Mesendoderm (in vitro differentiated cells): Measurements from ENCODE around the gene CRYGB.

ENCODE experiments used
- DNase-seq: peaks from one replicate; pipeline ENCODE4 v3.0.0; 2013
- H2AK5ac ChIP-seq: 2 replicates; pipeline ENCODE4 v1.6.1; 2013; ENCODE audit warnings: low read length, inconsistent platforms
- H2BK120ac ChIP-seq: 2 replicates; pipeline ENCODE4 v1.6.1; 2013; ENCODE audit warnings: low read depth, mild to moderate bottlenecking, low read length, moderate library complexity, mixed read lengths
- H2BK15ac ChIP-seq: replicated peaks from 2 replicates; pipeline ENCODE4 v1.6.1; 2013; ENCODE audit warnings: low read depth, mild to moderate bottlenecking, moderate library complexity
- H2BK5ac ChIP-seq: 2 replicates; pipeline ENCODE4 v1.6.1; 2013; ENCODE audit warnings: low read length, inconsistent platforms
- H3K18ac ChIP-seq: 2 replicates; pipeline ENCODE4 v1.6.1; 2013; ENCODE audit warnings: mild to moderate bottlenecking, low read length, mixed read lengths
- H3K23ac ChIP-seq: one replicate; pipeline ENCODE4 v1.6.1; 2013; ENCODE audit warnings: low read length
- H3K27ac ChIP-seq: 2 replicates; pipeline ENCODE4 v1.5.1; 2013; ENCODE audit warnings: low read depth, mild to moderate bottlenecking, inconsistent platforms, low read length, moderate library complexity
- H3K27me3 ChIP-seq: 2 replicates; pipeline ENCODE4 v1.6.1; 2013; ENCODE audit warnings: low read length, control low read depth, mild to moderate bottlenecking, inconsistent platforms; ENCODE audit not compliant: insufficient read depth, poor library complexity
- H3K36me3 ChIP-seq: 2 replicates; pipeline ENCODE4 v1.6.1; 2013; ENCODE audit warnings: low read length, inconsistent platforms; ENCODE audit not compliant: control insufficient read depth, insufficient read depth
- H3K4ac ChIP-seq: one replicate; pipeline ENCODE4 v1.6.1; 2013; ENCODE audit warnings: low read depth, mild to moderate bottlenecking, low read length, moderate library complexity
- H3K4me1 ChIP-seq: 2 replicates; pipeline ENCODE4 v1.6.1; 2013; ENCODE audit warnings: low read depth, low read length, inconsistent platforms; ENCODE audit not compliant: control insufficient read depth
- H3K4me2 ChIP-seq: 2 replicates; pipeline ENCODE4 v1.6.1; 2013; ENCODE audit warnings: low read length
- H3K4me3 ChIP-seq: 2 replicates; pipeline ENCODE4 v1.5.1; 2013; ENCODE audit warnings: mild to moderate bottlenecking, low read length
- H3K56ac ChIP-seq: one replicate; pipeline ENCODE4 v1.6.1; 2013; ENCODE audit warnings: low read length
- H3K79me1 ChIP-seq: 2 replicates; pipeline ENCODE4 v1.6.1; 2013; ENCODE audit warnings: low read length, inconsistent platforms
- H3K79me2 ChIP-seq: 2 replicates; pipeline ENCODE4 v1.6.1; 2013; ENCODE audit warnings: mild to moderate bottlenecking, low read length; ENCODE audit not compliant: control insufficient read depth, insufficient read depth
- H3K9ac ChIP-seq: 2 replicates; pipeline ENCODE4 v1.6.1; 2013; ENCODE audit warnings: low read length, inconsistent platforms
- H4K5ac ChIP-seq: one replicate; pipeline ENCODE4 v1.6.1; 2013; ENCODE audit warnings: low read length
- H4K8ac ChIP-seq: one replicate; pipeline ENCODE4 v1.6.1; 2013; ENCODE audit warnings: low read depth, mild to moderate bottlenecking, control low read depth, low read length, moderate library complexity
- WGBS: extraction: QIAGEN DNeasy Blood & Tissue Kit; methylation state at CpG from one replicate; pipeline ENCODE4 v1.1.7; 2013; ENCODE audit warnings: low lambda C conversion rate, missing lambda C conversion rate; ENCODE audit not compliant: insufficient coverage; ENCODE audit errors: extremely low coverage; 5-methylcytosine and 5-hydroxymethylcytosine counted together

The CRYGB gene

DNA sequence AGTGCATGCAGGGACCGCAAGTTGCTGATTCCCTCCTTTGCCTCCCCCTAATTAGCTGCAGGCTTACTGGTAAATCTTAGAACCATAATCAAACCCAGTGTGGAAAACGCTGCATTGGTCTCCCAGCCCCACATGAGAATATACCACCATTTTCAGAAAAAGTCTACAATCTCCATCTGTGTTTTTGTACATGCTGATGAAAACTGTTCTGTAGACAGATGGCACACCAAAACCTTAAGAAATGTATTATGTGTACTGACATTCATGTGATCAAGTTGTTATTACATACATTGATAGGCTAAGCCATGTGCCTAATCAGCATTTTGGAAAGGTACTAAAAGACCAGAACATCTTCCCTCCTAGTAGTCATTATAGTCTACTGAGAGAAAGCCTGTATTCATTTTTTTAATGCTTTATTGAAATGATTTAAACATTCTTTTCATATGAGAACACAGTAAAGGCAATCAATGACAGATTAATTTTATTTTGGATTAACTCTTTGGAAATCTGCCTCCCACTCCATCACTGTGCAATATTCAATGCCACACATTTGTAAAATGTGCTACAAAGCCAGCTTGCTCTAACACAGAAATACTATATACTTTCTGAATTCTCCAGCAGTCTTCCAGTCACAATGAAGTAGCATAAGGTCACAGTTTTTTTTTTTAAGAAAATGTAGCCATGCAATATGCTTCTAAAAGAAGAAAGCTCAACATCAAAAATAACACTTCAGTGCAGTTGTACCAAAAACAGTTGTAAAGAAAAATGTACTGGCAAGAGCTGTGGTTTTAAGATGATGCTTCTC, 19.2 kb upstream of the CRYGB start:
- Histone ChIP-seq H3K27me3 (no peaks in the 10 kb centered on the region), H3K4me2 (no peak overlapping the region), H2AK5ac (no peak overlapping the region), H3K27ac (no peak overlapping the region), H2BK15ac (no peak overlapping the region), H3K79me1 (no peaks in the 10 kb centered on the region), H3K79me2 (no peaks in the 10 kb centered on the region), H4K5ac (no peak overlapping the region), H2BK120ac (no peak overlapping the region), H3K18ac (no peak overlapping the region), H3K23ac (no peak overlapping the region), H2BK5ac (no peak overlapping the region), H3K4ac (no peak overlapping the region), H3K9ac (no peak overlapping the region), H3K56ac (no peak overlapping the region), H4K8ac (no peak overlapping the region), H3K4me1 (no peaks in the 10 kb centered on the region), H3K4me3 (no peak overlapping the region), H3K36me3 (no peaks in the 10 kb centered on the region)
- DNase-seq, result no peak
- WGBS, result no CpG with 5 or more reads among the region's 2 CpGs

DNA sequence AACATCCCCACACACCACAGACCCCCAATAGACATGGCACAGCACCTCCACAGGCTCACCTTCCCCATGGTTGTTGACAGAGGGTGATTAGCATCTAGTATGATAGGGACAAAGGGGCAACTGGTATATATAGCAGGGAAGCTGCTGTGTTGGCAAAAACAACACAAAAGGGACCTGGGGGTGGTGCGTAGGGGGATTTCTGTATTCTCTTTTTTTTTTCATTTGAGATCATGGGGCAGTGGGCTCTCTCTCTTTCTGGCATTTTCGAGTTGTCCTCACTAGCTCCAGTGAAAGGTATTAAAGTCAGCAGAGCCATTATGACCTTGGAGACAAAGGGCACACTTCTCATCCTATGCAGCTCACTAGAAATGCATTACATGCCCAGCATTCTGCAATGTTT, 17.5 kb upstream of the CRYGB start, which contains the start of gene CRYGA:
TSS of gene CRYGA (minus strand) at position 101 of the 400 bp plus-strand sequence. CDS start at position 68, 33 bp downstream.
- Histone ChIP-seq H3K4ac (no peak within 1 kb of the TSS), H4K8ac (no peak within 1 kb of the TSS), H4K5ac (no peak within 1 kb of the TSS), H2BK15ac (no peak within 1 kb of the TSS), H3K27me3 (no peaks in the 10 kb centered on the region), H3K9ac (no peak within 1 kb of the TSS), H2BK120ac (no peak within 1 kb of the TSS), H3K36me3 (no peaks in the 10 kb centered on the region), H3K18ac (no peak within 1 kb of the TSS), H3K4me2 (no peak within 1 kb of the TSS), H3K27ac (no peak within 1 kb of the TSS), H3K79me1 (no peaks in the 10 kb centered on the region), H2BK5ac (no peak within 1 kb of the TSS), H3K4me1 (no peaks in the 10 kb centered on the region), H3K56ac (no peak within 1 kb of the TSS), H3K79me2 (no peaks in the 10 kb centered on the region), H2AK5ac (no peak within 1 kb of the TSS), H3K4me3 (no peak within 1 kb of the TSS), H3K23ac (no peak within 1 kb of the TSS)
- no CpG with 5 or more reads among the region's 2 CpGs for WGBS
- no peak for DNase-seq

- no CpG with 5 or more reads among the region's 2 CpGs for WGBS
- Histone ChIP-seq H2AK5ac (no peak overlapping the region), H3K4me2 (no peak overlapping the region), H3K23ac (no peak overlapping the region), H3K9ac (no peak overlapping the region), H4K5ac (no peak overlapping the region), H3K79me2 (no peaks in the 10 kb centered on the region), H3K4ac (no peak overlapping the region), H3K27ac (no peak overlapping the region), H3K79me1 (no peaks in the 10 kb centered on the region), H3K36me3 (no peaks in the 10 kb centered on the region), H3K18ac (no peak overlapping the region), H2BK15ac (no peak overlapping the region), H2BK5ac (no peak overlapping the region), H3K4me1 (no peaks in the 10 kb centered on the region), H4K8ac (no peak overlapping the region), H3K56ac (no peak overlapping the region), H3K4me3 (no peak overlapping the region), H2BK120ac (no peak overlapping the region), H3K27me3 (no peaks in the 10 kb centered on the region)
- DNase-seq, result no peak
Measured at GRCh38 chr2:208156439-208156838, 10.5 kb upstream of the CRYGB start.

GRCh38 chr2:208153156-208153555, 7.2 kb upstream of the CRYGB start:
- H3K18ac ChIP-seq, result no peak overlapping the region
- H4K8ac ChIP-seq, result no peak overlapping the region
- H3K27ac ChIP-seq, result no peak overlapping the region
- H3K4me1 ChIP-seq, result no peaks in the 10 kb centered on the region
- no peaks in the 10 kb centered on the region for H3K79me1 ChIP-seq
- H2BK5ac ChIP-seq, result no peak overlapping the region
- no peak overlapping the region for H3K4me2 ChIP-seq
- H2BK120ac ChIP-seq, result no peak overlapping the region
- no peak overlapping the region for H2BK15ac ChIP-seq
- H3K23ac ChIP-seq, result no peak overlapping the region
- H3K4me3 ChIP-seq, result no peak overlapping the region
- no peak overlapping the region for H3K9ac ChIP-seq
- no peak overlapping the region for H3K56ac ChIP-seq
- no peaks in the 10 kb centered on the region for H3K36me3 ChIP-seq
- no peak overlapping the region for H4K5ac ChIP-seq
- H3K4ac ChIP-seq, result no peak overlapping the region
- no peak overlapping the region for H2AK5ac ChIP-seq
- no peaks in the 10 kb centered on the region for H3K27me3 ChIP-seq
- no peak for DNase-seq
- no peaks in the 10 kb centered on the region for H3K79me2 ChIP-seq

- Histone ChIP-seq H3K27ac (no peak overlapping the region), H2BK5ac (no peak overlapping the region), H3K4me2 (no peak overlapping the region), H3K4me1 (peaks cover 2% of the 10 kb centered on the region), H4K5ac (no peak overlapping the region), H3K4me3 (no peak overlapping the region), H3K79me2 (no peaks in the 10 kb centered on the region), H3K36me3 (no peaks in the 10 kb centered on the region), H3K27me3 (no peaks in the 10 kb centered on the region), H3K79me1 (no peaks in the 10 kb centered on the region), H3K23ac (no peak overlapping the region), H2AK5ac (no peak overlapping the region), H2BK15ac (no peak overlapping the region), H2BK120ac (no peak overlapping the region), H3K4ac (no peak overlapping the region), H3K18ac (no peak overlapping the region), H3K9ac (no peak overlapping the region), H4K8ac (no peak overlapping the region), H3K56ac (no peak overlapping the region)
- WGBS, result no CpG with 5 or more reads among the region's 1 CpG
- DNase-seq, result no peak
Measured at GRCh38 chr2:208150956-208151355, 5.0 kb upstream of the CRYGB start.

- no peak overlapping the region for H4K8ac ChIP-seq
- no peak overlapping the region for H2BK15ac ChIP-seq
- no peak overlapping the region for H3K4me3 ChIP-seq
- no peaks in the 10 kb centered on the region for H3K27me3 ChIP-seq
- H2BK120ac ChIP-seq, result no peak overlapping the region
- H3K79me2 ChIP-seq, result no peaks in the 10 kb centered on the region
- H3K27ac ChIP-seq, result no peak overlapping the region
- H2AK5ac ChIP-seq, result no peak overlapping the region
- H3K23ac ChIP-seq, result no peak overlapping the region
- no peak overlapping the region for H2BK5ac ChIP-seq
- H3K56ac ChIP-seq, result no peak overlapping the region
- no peak overlapping the region for H3K18ac ChIP-seq
- H3K9ac ChIP-seq, result no peak overlapping the region
- no peaks in the 10 kb centered on the region for H3K79me1 ChIP-seq
- H3K4me2 ChIP-seq, result no peak overlapping the region
- no peak overlapping the region for H4K5ac ChIP-seq
- no peak overlapping the region for H3K4ac ChIP-seq
- H3K4me1 ChIP-seq, result peaks cover 2% of the 10 kb centered on the region
- no peaks in the 10 kb centered on the region for H3K36me3 ChIP-seq
- no peak for DNase-seq
Measured at GRCh38 chr2:208150094-208150493, 4.1 kb upstream of the CRYGB start.
